ENCODE results near the gene ARFGAP1.
"Not testable (repeated sequence)": the region's sequence is repeated elsewhere in the genome, so short reads cannot be mapped to it uniquely, and the experiment has no call there.

Gene ARFGAP1

GRCh38 chr20:63328026-63328700 lies 55.5 kb downstream of the ARFGAP1 start:
- intact Hi-C loops (cut with DNase I) = no loop called here
- DNase-seq = peak in 3 of 10 donors; percentile 1 to 73 (median 61)

GRCh38 chr20:63328718-63329275 lies 56.2 kb downstream of the ARFGAP1 start:
- intact Hi-C loops (cut with DNase I) = no loop called here
- peak in 2 of 10 donors; percentile 56 to 67 for DNase-seq

GRCh38 chr20:63329331-63330083 lies 56.9 kb downstream of the ARFGAP1 start:
- intact Hi-C loops (cut with DNase I) = no loop called here
- peak in 2 of 10 donors; percentile 62 to 69 for DNase-seq

GRCh38 chr20:63330084-63330760 lies 57.6 kb downstream of the ARFGAP1 start:
- intact Hi-C loops (cut with DNase I) = no loop called here
- peak in 2 of 10 donors; percentile 45 to 76 for DNase-seq

GRCh38 chr20:63330940-63331339 lies 58.3 kb downstream of the ARFGAP1 start:
- intact Hi-C loops (cut with DNase I) = no loop called here
- DNase-seq = peak in 1 of 10 donors; percentile 43

- peak in 1 of 10 donors; percentile 11 for DNase-seq
- intact Hi-C loops (cut with DNase I) = no loop called here
Observed at GRCh38 chr20:63331741-63332400, 59.3 kb downstream of the ARFGAP1 start.

GRCh38 chr20:63332488-63333240 lies 60.1 kb downstream of the ARFGAP1 start:
- peak in 2 of 10 donors; percentile 63 to 67 for DNase-seq

GRCh38 chr20:63333241-63333836 lies 60.7 kb downstream of the ARFGAP1 start:
- intact Hi-C loops (cut with DNase I) = no loop called here
- DNase-seq = peak in 2 of 10 donors; percentile 67

More at GRCh38 chr20:63332488-63333240, 60.1 kb downstream of the ARFGAP1 start:
- intact Hi-C loops (cut with DNase I) = no loop called here

GRCh38 chr20:63334356-63334755 lies 61.7 kb downstream of the ARFGAP1 start:
- intact Hi-C loops (cut with DNase I) = no loop called here
- DNase-seq = peak in 1 of 10 donors; percentile 14

GRCh38 chr20:63335060-63335459 lies 62.4 kb downstream of the ARFGAP1 start:
- intact Hi-C loops (cut with DNase I); DNase-seq: not testable (repeated sequence)

- intact Hi-C loops (cut with DNase I) = no loop called here
- peak in 1 of 10 donors; percentile 72 for DNase-seq
Observed at GRCh38 chr20:63335711-63336110, 63.1 kb downstream of the ARFGAP1 start.

GRCh38 chr20:63336232-63336752 lies 63.7 kb downstream of the ARFGAP1 start:
- intact Hi-C loops (cut with DNase I) = no loop called here
- peak in 1 of 10 donors; percentile 24 for DNase-seq

- peak in 2 of 10 donors; percentile 52 to 65 for DNase-seq
- intact Hi-C loops (cut with DNase I) = no loop called here
Observed at GRCh38 chr20:63337786-63338420, 65.3 kb downstream of the ARFGAP1 start.

Measured in posterior cingulate gyrus (tissue), 11 donors.